Neural progenitor cell (in vitro differentiated cells): ENCODE measurements around the gene TUSC2.

Source experiments
- CTCF ChIP-seq: fragments of 200-600 bp; sonication (generic); IDR thresholded peaks from 2 replicates; pipeline ENCODE4 v1.5.1; 2017; ENCODE audit warnings: antibody characterized with exemption, mild to moderate bottlenecking
- EZH2 ChIP-seq: fragments of 200-600 bp; sonication (generic); IDR thresholded peaks from 2 replicates; pipeline ENCODE4 v1.6.1; 2017; ENCODE audit warnings: antibody characterized with exemption, mild to moderate bottlenecking, moderate library complexity

- TF ChIP-seq CTCF: no peak
- no peak for TF ChIP-seq EZH2
Measured at GRCh38 chr3:50341996-50342650, 14.1 kb upstream of the TUSC2 start.
